ENCODE data around the gene RUBCN.
"Not testable (repeated sequence)": the region's sequence is repeated elsewhere in the genome, so short reads cannot be mapped to it uniquely, and the experiment has no call there.

RUBCN gene

GRCh38 chr3:197675951-197676350 lies 60.8 kb downstream of the RUBCN start:
- Mint-ChIP-seq H3K27me3 (no peaks in the 10 kb centered on the region), H3K27ac (no peak overlapping the region), H3K4me1 (no peaks in the 10 kb centered on the region), H3K36me3 (peaks cover 4% of the 10 kb centered on the region), H3K9me3 (no peaks in the 10 kb centered on the region), H3K4me3 (no peak overlapping the region)

DNA sequence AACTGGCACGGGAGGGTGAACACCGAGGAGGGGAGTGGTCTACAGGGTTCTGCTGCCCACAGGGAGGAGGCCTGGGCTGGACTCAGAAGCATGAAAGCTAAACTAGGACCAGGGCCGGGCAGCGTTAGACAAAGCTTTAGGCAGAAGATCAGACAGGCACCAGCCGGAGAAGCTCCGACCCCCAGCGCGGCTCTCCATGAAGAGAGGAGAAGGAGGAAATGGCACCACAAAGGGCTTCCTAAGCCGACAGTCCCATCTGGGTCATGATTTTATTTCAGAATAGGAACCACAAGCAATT lies 61.2 kb downstream of the RUBCN start:
- no peak overlapping the region for H3K4me3 Mint-ChIP-seq
- peaks cover 4% of the 10 kb centered on the region for H3K36me3 Mint-ChIP-seq
- H3K9me3 Mint-ChIP-seq: no peaks in the 10 kb centered on the region
- H3K27ac Mint-ChIP-seq: no peak overlapping the region
- H3K4me1 Mint-ChIP-seq: no peaks in the 10 kb centered on the region
- no peaks in the 10 kb centered on the region for H3K27me3 Mint-ChIP-seq

DNA sequence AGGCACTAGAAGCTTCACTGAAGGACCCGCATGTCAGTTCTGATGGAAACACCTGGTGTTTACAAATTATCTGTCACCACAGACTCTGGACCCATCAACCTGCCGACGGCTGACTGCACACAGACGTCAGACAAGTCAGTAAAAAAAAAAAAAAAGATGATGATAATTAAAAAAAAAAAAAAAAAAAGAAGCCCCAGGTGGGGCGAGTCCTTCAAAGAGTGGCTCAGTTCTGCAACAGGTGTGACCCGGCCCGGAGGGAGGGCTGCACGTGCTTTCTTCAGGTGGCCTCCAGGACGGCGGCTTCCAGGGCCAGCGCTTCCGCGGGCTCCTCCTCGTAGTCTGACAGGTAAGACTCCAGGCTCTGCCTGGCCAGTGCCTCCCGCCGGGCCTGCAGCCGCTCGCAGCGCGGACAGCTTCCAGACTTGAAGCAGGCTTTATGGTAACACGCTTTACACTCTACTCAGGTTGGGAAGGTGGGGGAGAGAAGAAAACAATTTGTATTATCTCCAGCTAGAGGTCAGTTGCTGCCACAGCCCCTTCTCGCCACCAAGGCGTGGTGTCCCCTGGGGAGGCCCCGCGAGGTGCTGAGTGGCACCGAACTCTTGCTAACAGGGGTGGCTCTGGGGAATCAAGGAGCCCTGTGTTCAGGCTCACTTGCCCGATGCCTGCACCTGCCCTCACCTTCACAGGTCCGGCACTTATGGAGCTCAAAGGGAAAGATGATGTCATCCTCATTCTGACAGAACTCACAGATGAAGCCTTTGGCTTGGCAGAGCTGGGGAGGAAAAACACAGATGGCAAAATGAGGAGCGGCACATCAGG lies 61.8 kb downstream of the RUBCN start:
- H3K4me3 Mint-ChIP-seq: no peak overlapping the region

DNA sequence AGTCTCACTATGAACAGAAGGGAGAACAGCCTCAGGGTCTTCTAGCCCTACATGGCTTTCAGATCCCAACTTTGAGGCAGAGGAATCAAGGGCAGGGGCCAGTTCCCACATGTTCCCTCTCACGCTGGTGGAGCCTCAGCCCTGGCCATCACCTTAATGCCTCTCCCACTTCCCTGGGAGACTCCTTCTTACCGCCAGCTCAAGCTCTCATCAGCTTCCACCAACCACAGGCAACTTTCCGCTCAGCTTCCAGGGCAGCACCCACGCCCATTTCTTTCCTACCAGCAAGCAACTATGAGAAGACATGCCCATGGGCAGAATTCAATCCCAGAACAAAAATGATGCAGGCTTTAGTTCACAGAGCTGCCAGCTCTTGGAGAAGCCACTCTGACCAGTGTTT lies 63.5 kb downstream of the RUBCN start:
- H3K9me3 Mint-ChIP-seq: no peaks in the 10 kb centered on the region
- peaks cover 4% of the 10 kb centered on the region for H3K36me3 Mint-ChIP-seq
- H3K4me1 Mint-ChIP-seq: no peaks in the 10 kb centered on the region
- H3K4me3 Mint-ChIP-seq: no peak overlapping the region
- H3K27ac Mint-ChIP-seq: no peak overlapping the region
- no peaks in the 10 kb centered on the region for H3K27me3 Mint-ChIP-seq

More for the DNA sequence above, 61.8 kb downstream of the RUBCN start:
- no peak overlapping the region for H3K27ac Mint-ChIP-seq
- H3K4me1 Mint-ChIP-seq: no peaks in the 10 kb centered on the region
- no peaks in the 10 kb centered on the region for H3K27me3 Mint-ChIP-seq
- H3K36me3 Mint-ChIP-seq: peaks cover 4% of the 10 kb centered on the region
- H3K9me3 Mint-ChIP-seq: no peaks in the 10 kb centered on the region

GRCh38 chr3:197670361-197670760 lies 66.3 kb downstream of the RUBCN start:
- Mint-ChIP-seq H3K4me3 (no peak overlapping the region), H3K27me3 (no peaks in the 10 kb centered on the region), H3K9me3 (no peaks in the 10 kb centered on the region), H3K27ac (no peak overlapping the region), H3K4me1 (no peaks in the 10 kb centered on the region), H3K36me3 (peaks cover 2% of the 10 kb centered on the region)

DNA sequence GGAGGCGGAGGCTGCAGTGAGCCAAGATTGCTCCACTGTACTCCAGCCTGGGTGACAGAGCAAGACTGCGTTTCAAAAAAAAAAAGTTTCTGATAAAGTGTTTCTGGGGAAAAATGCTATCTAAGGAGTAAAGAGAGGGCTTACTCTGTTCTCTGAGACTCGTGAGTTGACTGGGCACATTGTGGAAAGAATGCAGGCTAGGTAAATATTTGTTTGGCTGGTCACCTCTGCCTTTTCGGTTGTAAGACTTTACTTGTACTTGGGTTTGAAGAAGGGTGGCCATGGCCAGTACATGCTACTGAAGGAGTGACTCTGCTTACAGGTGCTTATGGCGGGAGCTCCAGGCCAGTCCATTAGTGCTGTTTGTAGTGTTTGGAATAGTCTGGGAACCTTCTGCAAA lies 68.7 kb downstream of the RUBCN start:
- Mint-ChIP-seq H3K4me1 (no peaks in the 10 kb centered on the region), H3K27ac (no peak overlapping the region), H3K4me3 (no peak overlapping the region), H3K36me3 (peaks cover 2% of the 10 kb centered on the region), H3K9me3 (no peaks in the 10 kb centered on the region), H3K27me3 (no peaks in the 10 kb centered on the region)

GRCh38 chr3:197667293-197667692 lies 69.4 kb downstream of the RUBCN start:
- not testable (repeated sequence) for H3K9me3 Mint-ChIP-seq, H3K36me3 Mint-ChIP-seq, H3K27ac Mint-ChIP-seq, H3K4me1 Mint-ChIP-seq, H3K4me3 Mint-ChIP-seq, H3K27me3 Mint-ChIP-seq

- H3K4me3 Mint-ChIP-seq, H3K27ac Mint-ChIP-seq, H3K4me1 Mint-ChIP-seq, H3K27me3 Mint-ChIP-seq, H3K9me3 Mint-ChIP-seq, H3K36me3 Mint-ChIP-seq: not testable (repeated sequence)
These were observed 70.4 kb downstream of the RUBCN start for GRCh38 chr3:197666221-197666842.

- H3K4me1 Mint-ChIP-seq, H3K9me3 Mint-ChIP-seq, H3K27ac Mint-ChIP-seq, H3K36me3 Mint-ChIP-seq, H3K27me3 Mint-ChIP-seq, H3K4me3 Mint-ChIP-seq: not testable (repeated sequence)
These were observed 71.2 kb downstream of the RUBCN start for GRCh38 chr3:197665549-197665948.

DNA sequence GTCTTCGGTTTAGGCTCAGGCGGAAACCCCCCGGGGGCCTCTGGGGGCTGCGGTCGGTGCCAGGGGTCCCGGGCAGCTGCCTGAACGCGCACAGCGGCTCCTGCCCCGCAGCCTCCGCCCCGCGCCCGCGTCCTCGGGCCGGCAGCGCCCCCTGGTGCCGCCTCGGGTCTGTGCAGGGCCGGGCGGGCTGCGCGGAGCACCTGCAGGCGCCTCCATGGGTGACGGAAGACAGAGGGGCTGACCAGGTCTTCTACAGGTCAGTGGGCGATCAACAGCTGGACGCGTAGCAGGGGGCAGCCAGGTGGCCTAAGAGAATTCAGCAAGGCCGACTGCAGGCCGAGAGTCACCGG lies 71.6 kb downstream of the RUBCN start:
- not testable (repeated sequence) for H3K9me3 Mint-ChIP-seq

GRCh38 chr3:197664414-197665141 lies 72.1 kb downstream of the RUBCN start:
- peak overlapping the region; percentile 49 for H3K4me3 Mint-ChIP-seq
- H3K4me1 Mint-ChIP-seq, H3K9me3 Mint-ChIP-seq, H3K27ac Mint-ChIP-seq, H3K36me3 Mint-ChIP-seq, H3K27me3 Mint-ChIP-seq: not testable (repeated sequence)

More for the DNA sequence above, 71.6 kb downstream of the RUBCN start:
- H3K4me3 Mint-ChIP-seq: peak overlapping the region; percentile 49
- not testable (repeated sequence) for H3K4me1 Mint-ChIP-seq, H3K27ac Mint-ChIP-seq, H3K27me3 Mint-ChIP-seq, H3K36me3 Mint-ChIP-seq

GRCh38 chr3:197663367-197664140 lies 73.2 kb downstream of the RUBCN start:
- H3K36me3 Mint-ChIP-seq, H3K27me3 Mint-ChIP-seq, H3K9me3 Mint-ChIP-seq, H3K27ac Mint-ChIP-seq, H3K4me1 Mint-ChIP-seq, H3K4me3 Mint-ChIP-seq: not testable (repeated sequence)

DNA sequence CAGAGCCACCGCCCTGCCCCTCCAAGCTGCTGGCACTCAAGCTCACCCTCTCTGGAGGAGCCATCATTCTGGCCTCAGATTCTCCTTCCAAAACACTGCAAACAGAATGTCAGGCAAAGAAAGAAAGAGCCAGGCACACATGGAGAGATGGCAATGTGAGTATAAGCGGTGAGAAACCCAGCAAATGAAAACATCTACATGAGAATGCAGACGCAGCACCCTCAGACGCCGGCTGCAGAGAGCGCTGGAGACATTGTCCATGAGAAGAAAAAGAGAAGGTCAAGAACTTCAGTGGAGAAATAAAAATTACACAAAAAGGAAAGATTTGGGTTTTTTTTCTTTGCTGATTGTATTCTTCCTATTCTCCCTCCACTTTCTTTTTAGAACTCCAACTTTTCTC lies 74.4 kb downstream of the RUBCN start:
- not testable (repeated sequence) for H3K4me3 Mint-ChIP-seq, H3K9me3 Mint-ChIP-seq, H3K27ac Mint-ChIP-seq

DNA sequence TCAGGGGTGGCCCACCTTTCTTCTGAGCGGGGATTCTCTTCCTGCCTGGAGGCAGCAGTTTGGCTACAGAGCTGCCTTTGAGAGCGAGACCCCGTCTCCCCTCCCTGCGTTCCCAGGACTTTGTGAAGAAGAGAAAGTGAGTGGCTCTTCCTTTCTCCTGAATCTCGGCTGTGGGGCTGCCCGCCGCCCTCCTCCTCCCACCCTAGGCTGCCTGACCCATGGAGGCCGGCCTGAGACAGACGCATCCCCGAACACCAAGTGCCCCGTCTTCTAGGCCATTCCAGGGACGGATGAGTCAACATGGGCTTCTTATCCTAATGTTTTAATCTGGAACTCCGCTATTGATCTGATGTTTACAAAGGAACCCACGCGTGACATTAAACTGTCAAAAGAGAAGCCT lies 74.8 kb downstream of the RUBCN start:
- H3K4me1 Mint-ChIP-seq, H3K27ac Mint-ChIP-seq, H3K9me3 Mint-ChIP-seq, H3K4me3 Mint-ChIP-seq, H3K36me3 Mint-ChIP-seq, H3K27me3 Mint-ChIP-seq: not testable (repeated sequence)

More for the DNA sequence above, 74.4 kb downstream of the RUBCN start:
- H3K36me3 Mint-ChIP-seq, H3K4me1 Mint-ChIP-seq, H3K27me3 Mint-ChIP-seq: not testable (repeated sequence)

DNA sequence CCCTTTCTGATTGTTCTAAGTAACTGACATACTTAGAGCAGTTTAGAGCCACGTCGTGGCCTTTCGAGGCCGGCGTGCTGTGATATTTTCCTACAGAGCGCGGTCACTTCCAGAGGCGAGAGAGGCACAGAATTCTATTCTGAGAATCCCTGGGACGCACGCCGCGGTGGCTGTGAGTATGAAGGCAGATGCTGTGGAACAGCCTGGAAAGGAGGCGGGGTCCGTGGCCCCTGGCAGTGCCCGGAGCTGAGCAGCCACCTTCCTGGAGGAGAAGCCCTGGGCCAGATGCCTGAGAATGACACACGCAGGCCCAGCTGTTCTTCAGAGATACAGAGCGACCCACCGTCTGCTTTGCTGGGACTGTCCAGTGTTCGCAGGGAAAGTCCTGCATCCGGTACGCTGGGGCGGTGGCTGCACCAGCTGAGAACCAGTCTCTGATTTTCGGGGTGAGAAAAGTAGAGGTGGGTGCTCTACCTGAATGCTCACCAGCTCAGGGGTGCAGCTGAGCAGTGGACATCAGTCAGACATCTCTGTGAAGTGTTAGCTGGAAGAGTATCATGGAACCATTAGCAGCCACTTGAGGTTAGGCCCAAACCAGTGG lies 75.4 kb downstream of the RUBCN start:
- not testable (repeated sequence) for H3K36me3 Mint-ChIP-seq, H3K4me1 Mint-ChIP-seq, H3K27ac Mint-ChIP-seq, H3K4me3 Mint-ChIP-seq, H3K9me3 Mint-ChIP-seq, H3K27me3 Mint-ChIP-seq

DNA sequence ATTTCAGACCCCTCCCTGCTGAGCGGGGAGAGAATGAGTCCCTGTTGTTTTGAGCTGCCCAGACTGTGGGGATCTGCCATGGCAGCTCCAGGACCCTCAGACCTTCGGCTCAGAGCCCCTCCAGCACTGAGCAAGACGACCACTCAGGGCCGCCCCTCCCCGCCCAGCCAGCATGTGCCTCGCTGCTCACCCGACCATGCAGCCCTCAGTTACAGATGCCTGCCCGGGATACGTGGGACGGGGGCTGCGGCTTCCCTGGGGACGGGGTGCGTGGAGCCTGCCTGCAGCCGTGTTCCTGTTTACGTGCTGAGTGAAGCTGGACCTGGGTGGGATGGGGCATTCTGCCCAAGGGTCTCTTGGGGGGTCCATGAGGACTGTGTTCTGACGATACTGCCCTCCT lies 77.0 kb downstream of the RUBCN start:
- not testable (repeated sequence) for H3K27ac Mint-ChIP-seq, H3K27me3 Mint-ChIP-seq, H3K36me3 Mint-ChIP-seq, H3K9me3 Mint-ChIP-seq, H3K4me1 Mint-ChIP-seq, H3K4me3 Mint-ChIP-seq

All from activated naive CD4-positive, alpha-beta T cell treated with anti-CD3 and anti-CD28 coated beads, Interleukin-2, amount 50 U/mL, for 24 hours (primary cell).